ENCODE data around the gene CD109.

- TF ChIP-seq TAF1 (IDR thresholded peaks at IDR 0.05; ENCODE audit: borderline replicate concordance, insufficient read depth, low read length) (no peak), SIN3A (IDR thresholded peaks at IDR 0.05; ENCODE audit: borderline replicate concordance, insufficient read depth, low read length) (no peak), REST (IDR thresholded peaks at IDR 0.05; ENCODE audit: insufficient read depth in 1 of 2, low read depth in 2 of 2, low read length in 2 of 2) (no peak), POLR2AphosphoS5 (IDR thresholded peaks at IDR 0.05; ENCODE audit: low read depth, low read length) (no peak), FOXP2 (optimal IDR thresholded peaks at IDR 0.05; ENCODE audit: borderline replicate concordance, extremely low read depth, extremely low read length, insufficient read depth) (no peak)
These were observed 26.5 kb downstream of the CD109 start for GRCh38 chr6:73722318-73723060.

Measured in PFSK-1 (cell line).